ENCODE measurements around the gene CDH12.
"Not testable (repeated sequence)": the region's sequence is repeated elsewhere in the genome, so short reads cannot be mapped to it uniquely, and the experiment has no call there.

Gene CDH12

DNA sequence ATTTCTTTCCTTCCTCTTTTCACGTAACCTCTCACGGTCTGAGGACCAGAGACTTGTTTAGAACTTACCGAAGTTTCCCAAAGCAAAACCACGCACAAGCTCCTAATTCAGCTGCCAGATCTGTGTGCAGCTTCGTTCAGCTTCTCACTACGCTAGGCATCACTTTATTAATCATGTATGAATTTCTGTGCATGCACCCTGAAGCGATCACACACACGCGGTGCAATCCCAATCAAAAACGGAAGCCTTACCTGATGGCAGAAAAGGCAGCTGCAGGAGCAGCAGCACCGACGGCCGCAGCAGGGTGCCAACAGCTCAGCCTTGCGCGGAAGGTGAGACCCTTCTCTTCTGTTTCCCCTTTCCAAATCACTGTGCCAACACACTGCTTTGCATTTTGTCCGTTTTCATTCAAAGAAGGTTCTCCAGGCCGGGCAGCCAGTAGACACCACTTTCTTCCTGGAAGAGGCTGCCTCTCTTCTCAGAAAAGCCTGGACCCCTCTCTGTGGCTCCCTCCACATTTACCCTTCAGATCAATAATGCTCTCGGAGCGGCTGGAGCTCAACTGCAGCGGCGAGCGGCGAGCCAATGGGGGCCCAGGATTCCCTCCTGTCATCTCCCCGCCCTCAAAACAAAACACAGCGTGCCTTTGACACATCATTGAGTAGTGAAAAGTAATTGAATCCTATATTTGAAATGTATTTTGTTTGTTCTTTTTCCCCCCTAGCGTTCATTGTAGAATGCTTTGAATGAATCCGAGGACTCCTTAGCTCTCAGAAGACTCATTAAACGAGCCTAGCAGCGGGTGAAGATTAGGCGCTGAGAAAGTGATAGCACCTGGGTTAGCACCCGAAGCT, at the start of gene CDH12:
Gene CDH12, minus strand, starts transcription at position 538 of the 854 bp plus-strand sequence.
- DNase-seq, result no peak

DNA sequence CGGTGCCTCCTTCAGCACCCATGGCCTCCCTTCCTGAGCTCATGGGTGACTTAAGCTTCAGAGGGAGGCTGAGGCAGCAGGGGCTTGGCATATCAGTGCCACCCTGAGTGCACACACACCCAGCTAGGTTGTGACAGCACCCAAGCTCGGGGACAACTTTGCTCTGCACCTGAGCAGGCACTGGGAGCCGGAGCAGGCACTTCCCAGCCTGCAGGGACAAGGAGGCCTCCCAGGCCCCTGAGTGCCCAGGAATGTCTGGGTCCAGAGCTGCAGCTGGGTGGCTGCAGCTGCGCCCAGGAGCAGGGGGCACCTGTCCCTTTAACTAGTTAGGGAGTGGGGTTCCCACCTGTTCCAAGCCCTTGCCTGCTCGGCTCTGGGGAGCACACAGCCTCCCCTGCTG, 48.7 kb upstream of the CDH12 start:
- DNase-seq, result no peak

- no peak for DNase-seq
Observed at GRCh38 chr5:22900801-22901310, 47.7 kb upstream of the CDH12 start.

- no peak for DNase-seq
Observed at GRCh38 chr5:22899341-22899740, 46.2 kb upstream of the CDH12 start.

DNA sequence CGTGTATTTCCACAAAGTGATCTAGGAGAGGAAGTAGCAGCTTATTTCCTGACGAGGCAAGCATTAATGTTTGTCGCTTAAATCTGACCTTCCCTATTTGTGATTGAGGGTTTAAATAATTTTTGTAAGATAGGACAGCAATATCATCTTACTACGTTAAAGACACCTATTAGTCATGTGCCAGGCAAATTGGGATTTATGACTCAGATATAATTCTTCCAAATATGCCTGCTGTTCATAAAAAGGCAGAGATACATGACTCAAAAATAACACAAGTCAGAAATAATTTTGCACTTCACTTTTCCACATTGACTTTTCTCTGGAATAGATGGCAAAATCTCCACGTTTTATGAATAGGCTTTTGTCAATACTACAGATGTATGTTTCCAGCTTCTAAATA, 43.0 kb upstream of the CDH12 start:
- no peak for DNase-seq

DNA sequence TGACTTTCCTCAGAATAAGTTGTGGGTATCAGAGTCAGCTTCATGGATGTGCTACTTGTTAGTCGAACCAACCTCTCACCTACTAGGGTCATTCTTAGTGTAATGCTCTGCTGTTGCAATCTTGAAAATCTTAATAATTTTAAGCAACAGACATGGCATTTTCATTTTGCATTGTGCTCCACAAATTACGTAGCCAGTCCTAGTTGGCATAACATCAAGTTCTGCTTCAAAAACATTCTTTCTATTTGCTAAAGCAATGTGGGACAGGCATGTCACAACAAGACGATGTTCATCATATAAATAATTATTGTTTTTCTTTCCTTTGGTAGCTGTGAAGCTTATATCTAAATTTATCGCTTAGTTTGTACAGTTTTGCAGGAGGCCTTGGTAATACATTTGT, 39.3 kb upstream of the CDH12 start:
- DNase-seq, result no peak

GRCh38 chr5:22889720-22890119, 36.6 kb upstream of the CDH12 start:
- no peak for DNase-seq

- no peak for DNase-seq
Observed at GRCh38 chr5:22887566-22887965, 34.4 kb upstream of the CDH12 start.

DNA sequence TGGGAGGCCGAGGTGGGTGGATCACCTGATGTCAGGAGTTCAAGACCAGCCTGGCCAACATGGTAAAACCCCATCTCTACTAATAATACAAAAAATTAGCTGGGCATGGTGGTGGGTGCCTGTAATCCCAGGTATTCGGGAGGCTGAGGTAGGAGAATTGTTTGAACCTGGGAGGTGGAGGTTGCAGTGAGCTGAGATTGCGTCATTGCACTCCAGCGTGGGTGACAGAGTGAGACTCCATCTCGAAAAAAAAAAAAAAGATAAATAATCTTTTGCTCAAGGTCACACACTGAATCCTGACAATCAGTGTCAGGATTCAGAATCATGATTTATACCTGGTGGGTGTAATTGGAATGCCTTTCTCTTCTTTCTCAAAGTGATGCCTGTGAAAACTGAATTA, 5.8 kb upstream of the CDH12 start:
- not testable (repeated sequence) for DNase-seq

- DNase-seq, result no peak
Observed at GRCh38 chr5:22855824-22856223, 2.7 kb upstream of the CDH12 start.

- DNase-seq, result no peak
Observed at GRCh38 chr5:22850981-22851380, 2.2 kb downstream of the CDH12 start.

GRCh38 chr5:22846693-22847092, 6.5 kb downstream of the CDH12 start:
- DNase-seq, result no peak

DNA sequence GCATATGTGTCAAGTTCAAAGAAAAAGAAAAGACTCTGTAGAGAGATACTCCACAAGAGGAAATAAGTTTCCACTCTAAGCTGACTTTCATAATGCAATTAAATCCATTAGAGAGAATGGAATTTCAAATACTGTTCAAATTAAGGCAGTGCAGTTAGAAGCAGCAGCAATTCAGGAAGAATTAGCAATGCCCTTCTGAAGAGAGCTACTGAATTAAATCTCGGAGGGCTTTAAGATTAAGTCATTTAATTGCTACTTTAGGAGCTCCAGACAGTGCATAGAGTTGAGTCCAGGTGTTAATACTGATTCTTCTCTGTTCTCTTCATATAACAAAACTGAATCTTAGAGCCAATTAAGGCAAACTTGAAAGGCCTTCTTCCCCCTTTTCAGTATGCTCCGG, 8.5 kb downstream of the CDH12 start:
- no peak for DNase-seq

GRCh38 chr5:22844155-22844554, 9.0 kb downstream of the CDH12 start:
- no peak for DNase-seq

DNA sequence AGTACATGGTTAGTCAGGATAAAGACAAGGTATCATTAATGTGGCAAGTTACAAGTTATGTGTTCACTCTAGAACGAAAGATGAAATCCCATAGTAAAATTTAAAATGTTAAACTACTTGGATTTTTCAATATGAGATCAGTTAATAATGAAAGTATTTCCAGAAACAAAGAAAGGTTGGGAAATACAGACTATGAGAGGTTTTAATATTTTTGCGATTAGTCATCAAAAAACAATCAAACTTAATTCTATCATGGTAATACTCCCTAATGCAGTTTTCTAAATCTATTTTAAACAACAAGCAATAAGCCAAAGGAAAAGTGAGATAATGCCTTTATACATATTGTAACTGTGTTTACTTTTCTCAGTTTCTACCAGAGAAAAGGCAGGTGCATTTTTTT, 10.6 kb downstream of the CDH12 start:
- no peak for DNase-seq

DNA sequence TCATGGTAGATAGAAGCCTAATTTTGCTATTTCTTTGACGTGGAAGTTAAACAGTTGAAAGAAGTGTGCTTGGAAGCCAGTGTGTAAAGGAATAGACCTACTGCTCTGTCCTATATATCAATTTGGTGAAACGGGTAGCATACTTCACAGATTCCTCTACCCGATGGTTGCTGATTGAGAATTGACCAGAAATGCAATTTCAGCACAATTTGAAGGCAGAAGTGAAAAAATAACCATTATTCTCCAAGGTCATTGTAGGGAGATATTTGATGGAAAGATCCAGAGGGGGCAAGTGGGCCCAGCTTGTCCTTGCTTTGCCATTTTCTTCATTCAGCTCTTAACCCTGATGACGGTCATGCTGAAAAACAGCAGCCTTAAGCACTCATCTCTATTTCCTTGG, 15.3 kb downstream of the CDH12 start:
- DNase-seq, result no peak

DNA sequence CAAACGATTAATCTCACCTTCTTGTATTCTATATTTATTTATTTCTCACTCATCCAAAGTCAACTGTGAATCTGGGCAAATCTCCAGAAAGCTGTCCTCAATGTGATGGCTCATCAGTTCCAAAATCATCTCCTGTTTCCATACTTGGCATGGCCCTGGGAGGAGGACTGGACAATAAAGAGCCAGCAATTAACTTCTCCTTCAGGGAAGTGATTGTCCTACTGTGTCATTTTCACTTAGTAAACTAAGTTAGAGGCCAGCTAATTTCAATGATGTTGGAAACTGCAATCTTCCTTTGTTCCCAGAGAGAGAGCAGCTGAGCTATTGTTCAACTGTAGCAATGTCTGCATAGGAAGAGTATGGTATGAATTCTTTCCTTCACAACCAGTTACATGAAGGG, 17.5 kb downstream of the CDH12 start:
- DNase-seq, result no peak

GRCh38 chr5:22793463-22793862, 59.7 kb downstream of the CDH12 start:
- DNase-seq, result no peak

GRCh38 chr5:22787807-22788206, 65.3 kb downstream of the CDH12 start:
- DNase-seq, result no peak

- no peak for DNase-seq
Observed at GRCh38 chr5:22787398-22787797, 65.7 kb downstream of the CDH12 start.

DNA sequence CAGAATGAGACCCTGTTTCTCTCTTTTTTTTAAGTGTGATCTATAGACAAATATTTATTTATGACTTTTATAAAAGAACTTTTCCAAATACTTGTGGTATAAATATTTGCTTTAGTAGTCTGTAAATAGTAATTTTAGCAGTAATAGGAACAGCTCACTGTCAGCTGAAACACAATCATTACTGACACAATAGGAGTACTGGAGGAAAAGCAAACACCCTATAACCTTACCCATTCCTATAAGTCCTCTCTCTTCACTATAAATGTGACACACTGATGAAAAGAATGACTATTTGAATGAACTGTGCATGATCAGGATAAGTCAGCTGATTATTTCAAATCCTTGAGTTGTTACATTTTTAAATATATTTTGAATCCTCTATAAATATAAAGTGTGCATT, 72.4 kb downstream of the CDH12 start:
- DNase-seq, result no peak

DNA sequence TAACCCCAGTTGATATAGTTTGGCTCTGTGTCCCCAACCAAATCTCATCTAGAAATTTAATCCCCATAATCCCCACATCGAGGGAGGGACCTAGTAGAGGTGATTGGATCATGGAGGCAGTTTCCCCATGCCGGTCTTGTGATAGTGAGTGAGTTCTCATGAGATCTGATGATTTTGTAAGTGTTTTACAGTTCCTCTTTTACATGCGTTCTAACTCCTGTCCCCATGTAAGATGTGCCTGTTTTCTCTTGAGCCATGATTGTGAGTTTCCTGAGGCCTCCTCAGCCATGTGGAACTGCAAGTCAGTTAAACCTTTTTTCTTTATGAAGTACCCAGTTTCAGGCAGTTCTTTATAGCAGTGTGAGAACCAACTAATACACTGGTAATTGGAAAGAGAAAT, 73.6 kb downstream of the CDH12 start:
- DNase-seq, result no peak

- no peak for DNase-seq
Observed at GRCh38 chr5:22776285-22776684, 76.9 kb downstream of the CDH12 start.

DNA sequence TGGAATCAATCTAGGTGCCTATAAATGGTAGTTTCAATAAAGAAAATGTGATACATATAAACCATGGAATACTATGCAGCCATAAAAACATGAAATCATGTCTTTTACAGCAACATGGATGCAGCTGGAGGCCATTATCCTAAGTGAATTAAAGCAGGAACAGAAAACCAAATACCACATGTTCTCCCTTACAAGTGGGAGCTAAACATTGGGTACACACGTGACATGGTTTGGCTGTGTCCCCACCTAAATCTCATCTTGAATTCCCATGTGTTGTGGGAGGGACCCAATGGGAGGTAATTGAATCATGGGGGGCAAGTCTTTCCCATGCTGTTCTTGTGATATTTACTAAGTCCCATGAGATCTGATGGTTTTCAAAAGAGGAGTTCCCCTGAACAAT, 78.9 kb downstream of the CDH12 start:
- DNase-seq, result not testable (repeated sequence)

GRCh38 chr5:22764736-22765135, 88.4 kb downstream of the CDH12 start:
- no peak for DNase-seq

Data from C1 segment of cervical spinal cord (tissue), 14 donors.